Adipocyte (in vitro differentiated cells): ENCODE measurements around the gene SEC23IP.
"Not testable (repeated sequence)": the region's sequence is repeated elsewhere in the genome, so short reads cannot be mapped to it uniquely, and the experiment has no call there.

Experiments used
- DNase-seq: peaks from one replicate; pipeline ENCODE4 v3.0.0-alpha.2; 2015; ENCODE audit warnings: low read depth
- H3K27me3 ChIP-seq: replicated peaks from 2 replicates; pipeline ENCODE4 v1.7.0; 2013; ENCODE audit warnings: mild to moderate bottlenecking, low read length, moderate library complexity; ENCODE audit not compliant: control insufficient read depth, insufficient read depth
- H3K36me3 ChIP-seq: 2 replicates; pipeline ENCODE4 v1.7.0; 2013; ENCODE audit warnings: low read length, mild to moderate bottlenecking, moderate library complexity; ENCODE audit not compliant: control insufficient read depth, insufficient read depth, severe bottlenecking
- H3K4me1 ChIP-seq: 2 replicates; pipeline ENCODE4 v1.7.0; 2013; ENCODE audit warnings: mild to moderate bottlenecking, low read length, moderate library complexity; ENCODE audit not compliant: control insufficient read depth, insufficient read depth
- H3K4me3 ChIP-seq: 2 replicates; pipeline ENCODE4 v1.7.0; 2013; ENCODE audit warnings: mild to moderate bottlenecking, low read length, moderate library complexity
- H3K9ac ChIP-seq: 2 replicates; pipeline ENCODE4 v1.7.0; 2013; ENCODE audit warnings: mild to moderate bottlenecking, low read length, moderate library complexity
- H3K9me3 ChIP-seq: 2 replicates; pipeline ENCODE4 v1.7.0; 2013; ENCODE audit warnings: mild to moderate bottlenecking, low read length, moderate library complexity; ENCODE audit not compliant: control insufficient read depth

SEC23IP gene

DNA sequence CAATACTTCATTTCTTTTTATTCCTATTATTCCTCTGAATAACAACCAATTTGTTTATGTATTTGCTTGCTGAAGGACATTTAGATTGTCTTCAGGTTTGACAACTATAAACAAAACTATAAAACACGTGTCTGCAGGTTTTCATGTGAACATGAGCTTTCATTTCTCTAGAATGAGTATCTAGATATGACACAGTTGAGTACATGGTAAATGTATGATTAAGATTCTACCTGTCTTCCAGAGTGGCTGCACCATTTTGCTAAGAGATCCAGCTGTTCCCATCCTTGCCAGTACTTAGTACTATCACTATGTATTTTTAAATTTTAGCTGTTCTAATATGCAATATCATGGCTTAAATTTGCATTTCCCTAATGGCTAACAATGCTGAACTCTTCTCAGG lies 30.0 kb upstream of the SEC23IP start:
- peaks cover 4% of the 10 kb centered on the region for H3K36me3 ChIP-seq
- H3K4me1 ChIP-seq = peaks cover 17% of the 10 kb centered on the region
- no peak overlapping the region for H3K9ac ChIP-seq
- DNase-seq = no peak
- no peaks in the 10 kb centered on the region for H3K9me3 ChIP-seq
- no peaks in the 10 kb centered on the region for H3K27me3 ChIP-seq
- H3K4me3 ChIP-seq = no peak overlapping the region

DNA sequence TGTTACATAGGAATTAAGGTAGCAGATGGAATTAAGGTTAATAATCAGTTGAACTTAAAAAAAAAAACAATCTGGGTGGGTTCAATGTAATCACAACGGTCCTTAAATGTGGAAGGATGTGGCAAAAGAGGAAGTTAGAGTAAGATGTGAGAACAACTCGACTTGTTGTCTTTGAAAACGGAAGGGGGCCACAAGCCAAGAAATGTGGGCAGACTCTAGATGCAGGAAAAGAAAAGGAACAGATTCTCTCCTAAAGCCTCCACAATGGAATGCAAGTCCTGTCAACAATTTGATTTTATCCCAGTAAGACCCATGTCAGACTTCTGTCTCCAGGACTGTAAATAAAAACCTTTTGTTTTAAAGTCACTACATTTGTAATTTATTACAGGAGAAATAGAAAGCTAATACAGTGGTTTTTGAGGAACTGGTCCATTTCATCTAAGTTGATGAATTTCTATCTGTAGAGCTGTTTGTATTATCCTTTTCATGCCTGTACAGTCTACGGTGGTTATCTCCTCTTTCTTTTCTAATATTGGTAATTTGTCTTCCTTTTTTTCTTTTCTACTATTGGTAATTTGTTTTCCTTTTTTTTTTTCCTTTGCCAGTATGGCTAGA lies 28.5 kb upstream of the SEC23IP start:
- Histone ChIP-seq H3K4me3 (no peak overlapping the region), H3K9me3 (no peaks in the 10 kb centered on the region), H3K9ac (no peak overlapping the region), H3K27me3 (no peaks in the 10 kb centered on the region), H3K4me1 (peaks cover 10% of the 10 kb centered on the region), H3K36me3 (no peaks in the 10 kb centered on the region)
- DNase-seq = no peak

DNA sequence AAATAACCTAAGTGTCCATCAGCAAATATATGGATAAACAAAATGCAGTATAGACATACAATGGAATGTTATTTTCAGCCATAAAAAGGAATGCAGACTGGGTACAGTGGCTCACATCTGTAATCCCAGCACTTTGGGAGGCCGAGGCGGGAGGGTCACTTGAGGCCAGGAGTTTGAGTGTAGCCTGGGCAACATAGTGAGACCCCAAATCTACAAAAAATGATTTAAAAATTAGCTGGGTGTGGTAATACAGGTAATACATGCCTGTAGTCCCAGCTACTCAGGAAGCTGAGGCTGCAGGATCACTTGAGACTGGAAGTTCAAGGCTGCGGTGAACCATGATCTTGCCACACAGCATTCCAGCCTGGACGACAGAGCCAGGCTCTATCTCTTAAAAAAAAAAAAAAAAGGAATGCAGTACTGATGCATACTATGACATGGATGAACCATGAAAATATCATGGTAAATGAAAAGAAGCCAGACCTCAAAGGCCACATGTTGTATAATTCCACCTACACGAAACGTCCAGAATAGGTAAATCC lies 26.8 kb upstream of the SEC23IP start:
- no peak for DNase-seq
- Histone ChIP-seq H3K27me3 (no peaks in the 10 kb centered on the region), H3K4me3 (no peak overlapping the region), H3K9ac (no peak overlapping the region), H3K9me3 (no peaks in the 10 kb centered on the region), H3K36me3 (no peaks in the 10 kb centered on the region), H3K4me1 (peaks cover 10% of the 10 kb centered on the region)

DNA sequence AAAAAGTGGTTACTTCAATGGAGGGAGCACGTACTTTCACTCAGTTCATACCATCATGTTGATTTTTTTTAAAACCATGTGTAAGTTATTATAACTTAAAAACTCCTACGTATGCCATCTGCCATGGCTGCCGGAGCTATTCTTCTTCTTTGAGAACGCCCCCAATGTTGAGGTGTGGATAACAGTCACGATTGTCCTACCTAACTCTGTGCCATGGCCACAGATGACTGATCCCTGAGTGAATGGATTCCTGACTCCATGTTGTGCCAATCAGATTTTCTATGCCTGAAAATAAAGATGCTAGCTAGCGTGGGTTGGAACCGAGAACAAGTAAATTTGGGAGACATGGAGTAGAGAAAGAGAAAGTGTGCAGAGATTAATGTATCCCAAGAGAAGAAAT lies 25.2 kb upstream of the SEC23IP start:
- Histone ChIP-seq H3K9me3 (no peaks in the 10 kb centered on the region), H3K9ac (peak overlapping the region; percentile 1), H3K4me1 (peaks cover 18% of the 10 kb centered on the region), H3K36me3 (no peaks in the 10 kb centered on the region), H3K27me3 (no peaks in the 10 kb centered on the region), H3K4me3 (peak overlapping the region; percentile 77)
- DNase-seq = no peak

DNA sequence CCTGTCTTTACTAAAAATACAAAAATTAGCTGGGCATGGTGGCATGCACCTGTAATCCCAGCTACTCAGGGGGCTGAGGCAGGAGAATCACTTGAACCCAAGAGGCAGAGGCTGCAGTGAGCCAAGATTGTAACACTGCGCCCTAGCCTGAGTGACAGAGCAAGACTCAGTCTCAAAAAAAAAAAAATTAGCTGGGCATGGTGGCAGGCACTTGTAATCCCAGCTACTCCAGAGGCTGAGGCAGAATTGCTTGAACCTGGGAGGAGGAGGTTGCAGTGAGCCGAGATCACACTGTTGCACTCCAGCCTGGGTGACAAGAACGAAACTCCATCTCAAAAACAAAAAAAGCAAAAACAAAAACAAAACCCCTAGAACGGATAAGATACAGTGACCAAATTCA lies 23.1 kb upstream of the SEC23IP start:
- H3K9me3 ChIP-seq, DNase-seq, H3K36me3 ChIP-seq, H3K27me3 ChIP-seq, H3K4me3 ChIP-seq, H3K9ac ChIP-seq: not testable (repeated sequence)
- peaks cover 25% of the 10 kb centered on the region for H3K4me1 ChIP-seq

DNA sequence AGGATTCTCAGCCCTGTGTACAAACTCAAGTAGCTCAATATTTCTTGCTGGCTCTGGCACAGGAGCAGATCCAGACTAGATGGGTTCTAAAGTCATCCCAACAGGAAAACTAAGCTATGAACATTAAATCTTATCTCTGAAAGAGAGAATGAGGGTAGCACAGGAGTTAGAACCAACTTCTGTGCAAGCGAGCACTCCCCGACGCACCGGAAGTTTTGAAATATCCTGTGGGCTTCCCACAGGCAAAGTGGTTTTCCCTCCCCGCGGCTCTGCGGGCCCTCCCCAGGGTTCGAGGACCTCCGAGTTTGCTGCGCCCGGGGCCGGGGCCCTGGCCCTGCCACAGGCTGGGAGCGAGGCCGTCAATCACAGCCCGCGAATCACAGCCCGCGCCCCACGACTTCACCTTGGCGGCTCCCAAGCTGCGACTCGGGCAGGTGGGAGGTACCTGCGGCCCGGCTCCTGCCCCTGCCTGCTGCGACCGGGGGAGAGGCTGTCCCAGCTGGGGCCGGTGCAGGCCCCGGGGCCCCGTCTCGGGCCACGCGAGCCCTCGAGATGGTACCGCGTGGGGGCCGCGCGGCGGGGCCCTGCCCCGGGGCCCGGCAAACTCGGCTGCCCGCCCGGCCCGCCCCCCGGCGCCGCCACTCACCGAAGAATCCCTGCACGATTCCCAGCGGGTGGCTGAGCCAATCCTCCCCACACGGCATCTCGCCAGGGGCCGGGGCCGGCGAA lies 20.5 kb upstream of the SEC23IP start:
- Histone ChIP-seq H3K4me3 (peak overlapping the region; percentile 92), H3K27me3 (no peaks in the 10 kb centered on the region), H3K4me1 (peaks cover 25% of the 10 kb centered on the region), H3K9me3 (no peaks in the 10 kb centered on the region), H3K9ac (peak overlapping the region; percentile 98), H3K36me3 (no peaks in the 10 kb centered on the region)
- peak; percentile 73 for DNase-seq

DNA sequence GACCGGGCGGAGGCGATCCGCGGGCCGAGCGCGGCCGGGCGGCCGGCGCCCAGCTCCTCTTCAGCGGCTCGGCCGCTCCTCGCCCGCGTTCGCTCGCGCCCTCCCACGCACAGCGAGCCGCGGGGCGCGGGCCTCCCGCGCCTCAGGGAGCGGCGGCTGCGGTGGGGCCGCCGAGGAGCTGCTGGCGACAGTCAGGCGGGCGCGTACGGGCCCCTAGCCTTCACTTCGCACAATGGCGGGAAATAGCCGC lies 20.0 kb upstream of the SEC23IP start, which contains the start of gene MCMBP:
TSS of gene MCMBP (minus strand) at position 234 of the 250 bp plus-strand sequence. CDS start 259 bp downstream, outside the sequence.
- Histone ChIP-seq H3K36me3 (no peaks in the 10 kb centered on the region), H3K9ac (peak within 1 kb of the TSS; percentile 98), H3K9me3 (no peaks in the 10 kb centered on the region), H3K4me3 (peak within 1 kb of the TSS; percentile 92), H3K27me3 (no peaks in the 10 kb centered on the region), H3K4me1 (peaks cover 21% of the 10 kb centered on the region)
- no peak for DNase-seq

DNA sequence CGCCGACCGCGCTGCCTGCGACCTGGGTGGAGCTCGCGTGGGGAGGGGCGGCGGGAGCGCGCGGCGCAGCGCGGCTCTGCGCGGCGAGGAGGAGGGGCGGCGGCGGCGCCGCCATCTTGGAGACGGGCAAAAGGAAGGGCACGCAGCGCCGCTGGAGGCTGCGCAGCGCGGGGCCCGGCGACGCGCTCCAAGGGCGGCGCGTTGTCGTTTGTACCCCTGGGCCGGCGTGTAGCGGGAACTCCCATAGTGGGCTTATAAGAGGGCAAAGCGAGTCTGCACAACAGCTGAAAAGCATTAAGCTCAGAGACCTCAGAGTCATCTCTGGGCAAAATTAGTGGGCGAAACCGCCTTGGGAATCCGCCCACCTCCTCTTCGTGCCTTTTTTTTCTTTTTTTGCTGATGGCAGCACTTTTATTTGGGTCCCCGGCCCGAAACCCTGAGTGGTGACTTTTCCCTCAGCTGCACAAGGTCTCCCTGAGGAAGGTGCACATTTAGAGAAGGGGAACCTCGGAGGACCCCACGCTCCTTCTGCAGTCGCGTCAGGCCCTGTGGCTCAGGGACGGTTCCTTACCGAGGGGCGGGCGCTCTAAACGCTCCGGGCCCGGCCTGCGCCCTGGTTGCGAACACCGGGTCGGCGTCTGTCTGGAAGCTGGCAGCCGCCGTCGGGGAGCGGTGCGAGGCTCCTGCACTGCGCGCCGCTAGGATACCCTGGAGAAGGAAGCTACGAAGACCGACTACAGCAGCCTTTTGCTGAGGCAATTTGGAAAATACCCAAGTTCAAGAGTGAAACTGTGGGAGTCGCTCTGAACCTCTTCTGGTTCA lies 19.5 kb upstream of the SEC23IP start:
- Histone ChIP-seq H3K36me3 (no peaks in the 10 kb centered on the region), H3K4me3 (peak overlapping the region; percentile 92), H3K4me1 (peaks cover 18% of the 10 kb centered on the region), H3K27me3 (no peaks in the 10 kb centered on the region), H3K9ac (peak overlapping the region; percentile 98), H3K9me3 (no peaks in the 10 kb centered on the region)
- DNase-seq = peak; percentile 93

DNA sequence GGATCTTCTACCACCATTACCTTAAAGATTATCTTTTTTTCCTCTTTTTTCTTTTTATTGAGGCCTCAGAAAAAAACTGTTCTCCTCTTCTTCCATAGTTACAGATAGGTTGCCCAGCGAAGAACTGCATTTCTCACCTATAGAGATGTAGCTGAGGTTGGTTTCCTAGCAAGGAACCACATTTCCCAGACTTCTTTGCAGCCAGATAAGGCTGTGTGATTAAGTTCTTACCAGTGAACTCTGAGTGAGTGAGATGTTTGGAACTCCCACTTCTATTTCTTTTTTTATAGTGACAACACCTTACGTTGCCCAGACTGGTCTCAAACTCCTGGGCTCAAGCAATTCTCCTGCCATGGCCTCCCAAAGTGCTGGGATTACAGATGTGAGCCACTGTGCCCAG lies 14.0 kb upstream of the SEC23IP start:
- no peak for DNase-seq
- Histone ChIP-seq H3K9ac (no peak overlapping the region), H3K27me3 (no peaks in the 10 kb centered on the region), H3K36me3 (no peaks in the 10 kb centered on the region), H3K4me3 (no peak overlapping the region), H3K4me1 (peaks cover 6% of the 10 kb centered on the region), H3K9me3 (no peaks in the 10 kb centered on the region)

DNA sequence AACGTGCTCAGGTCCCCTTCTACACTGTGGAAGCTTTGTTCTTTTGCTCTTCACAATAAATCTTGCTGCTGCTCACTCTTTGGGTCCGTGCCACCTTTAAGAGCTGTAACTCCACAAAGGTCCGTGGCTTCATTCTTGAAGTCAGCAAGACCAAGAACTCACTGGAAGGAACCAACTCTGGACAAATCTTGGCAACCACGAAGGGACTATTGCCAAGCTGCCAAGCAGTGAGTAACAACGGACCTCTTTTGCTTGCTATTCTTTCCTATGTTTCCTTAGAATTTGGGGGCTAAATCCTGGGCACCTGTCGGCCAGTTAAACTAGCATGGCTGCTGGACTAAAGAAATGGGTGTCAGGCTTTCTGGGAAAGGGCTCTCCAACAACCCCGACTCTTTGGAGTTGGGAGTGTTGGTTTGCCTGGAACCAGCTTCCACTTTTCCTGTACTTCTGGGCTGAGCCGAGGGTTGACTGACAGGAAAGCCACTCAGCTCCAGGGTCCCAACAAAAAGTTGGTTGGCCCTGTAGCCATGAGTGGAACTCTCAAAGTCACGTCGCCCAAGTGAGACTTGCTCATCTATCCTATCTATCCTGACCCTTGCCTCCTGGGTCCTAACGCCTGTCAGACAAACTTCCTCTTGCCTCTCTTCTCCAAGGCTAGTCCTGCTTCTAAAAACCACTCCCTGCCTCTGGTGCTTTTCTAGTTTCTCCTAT lies 8.5 kb upstream of the SEC23IP start:
- not testable (repeated sequence) for H3K4me1 ChIP-seq, H3K36me3 ChIP-seq, DNase-seq, H3K9me3 ChIP-seq, H3K27me3 ChIP-seq, H3K4me3 ChIP-seq, H3K9ac ChIP-seq

DNA sequence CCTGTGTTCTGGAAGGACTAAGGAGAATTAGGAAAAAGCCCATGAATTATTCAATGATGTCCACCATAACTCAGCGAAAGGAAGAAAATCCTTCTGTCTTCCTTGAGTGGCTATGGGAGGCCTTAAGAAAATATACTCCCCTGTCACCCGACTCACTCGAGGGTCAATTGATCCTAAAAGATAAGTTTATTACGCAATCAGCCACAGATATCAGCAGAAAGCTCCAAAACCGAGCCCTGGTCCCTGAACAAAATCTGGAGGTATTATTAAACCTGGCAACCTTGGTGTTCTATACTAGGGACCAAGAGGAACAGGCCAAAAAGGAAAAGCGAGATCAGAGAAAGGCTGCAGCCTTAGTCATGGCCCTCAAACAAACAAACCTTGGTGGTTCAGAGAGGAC lies 6.5 kb upstream of the SEC23IP start:
- H3K9me3 ChIP-seq, H3K4me1 ChIP-seq, H3K27me3 ChIP-seq, H3K36me3 ChIP-seq, H3K4me3 ChIP-seq, DNase-seq, H3K9ac ChIP-seq: not testable (repeated sequence)
